WTC11 (cell line): Measurements from ENCODE around the gene STIM2.

Source experiments
- CREM ChIP-seq: sonication (generic); formaldehyde crosslinking; IDR thresholded peaks from 2 replicates; pipeline ENCODE4 v1.8.1; 2022; ENCODE audit warnings: mild to moderate bottlenecking, missing genetic modification reagents, moderate library complexity
- FOXJ3 ChIP-seq: sonication (generic); formaldehyde crosslinking; IDR thresholded peaks from 2 replicates; pipeline ENCODE4 v1.9.0; 2021; ENCODE audit warnings: missing genetic modification reagents, mild to moderate bottlenecking, borderline replicate concordance
- USF2 ChIP-seq: sonication (generic); formaldehyde crosslinking; IDR thresholded peaks from 2 replicates; pipeline ENCODE4 v1.8.1; 2023; ENCODE audit warnings: mild to moderate bottlenecking, missing genetic modification reagents, moderate library complexity
- TF ChIP-seq, protein P1 (sequence below): fragments of 200-600 bp; IDR thresholded peaks from 2 replicates; pipeline ENCODE4 v1.8.0; 2022; ENCODE audit warnings: antibody characterized with exemption
- TF ChIP-seq, protein P2 (sequence below): sonication (generic); formaldehyde crosslinking; IDR thresholded peaks from 2 replicates; pipeline ENCODE4 v1.8.0; 2022; ENCODE audit warnings: mild to moderate bottlenecking, missing genetic modification reagents

DNA sequence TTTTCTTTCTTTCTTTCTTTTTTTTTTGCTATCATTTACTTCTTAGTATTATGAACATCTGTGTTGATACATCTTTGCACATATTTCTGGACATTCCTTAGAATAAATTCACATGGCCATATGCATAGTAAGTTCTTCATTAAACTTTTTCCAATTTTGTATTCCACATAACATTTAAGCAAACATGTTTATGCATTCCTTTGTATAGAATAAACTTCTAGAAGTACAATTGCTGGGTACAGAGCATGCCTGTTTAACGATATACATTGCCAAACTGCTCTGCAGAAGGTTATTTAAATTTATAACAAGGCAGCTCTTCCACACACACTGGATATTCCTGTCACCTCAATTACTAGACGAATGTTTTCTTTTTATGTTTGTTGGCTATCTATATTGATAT, 36.0 kb upstream of the STIM2 start:
- TF ChIP-seq, protein P1, sequence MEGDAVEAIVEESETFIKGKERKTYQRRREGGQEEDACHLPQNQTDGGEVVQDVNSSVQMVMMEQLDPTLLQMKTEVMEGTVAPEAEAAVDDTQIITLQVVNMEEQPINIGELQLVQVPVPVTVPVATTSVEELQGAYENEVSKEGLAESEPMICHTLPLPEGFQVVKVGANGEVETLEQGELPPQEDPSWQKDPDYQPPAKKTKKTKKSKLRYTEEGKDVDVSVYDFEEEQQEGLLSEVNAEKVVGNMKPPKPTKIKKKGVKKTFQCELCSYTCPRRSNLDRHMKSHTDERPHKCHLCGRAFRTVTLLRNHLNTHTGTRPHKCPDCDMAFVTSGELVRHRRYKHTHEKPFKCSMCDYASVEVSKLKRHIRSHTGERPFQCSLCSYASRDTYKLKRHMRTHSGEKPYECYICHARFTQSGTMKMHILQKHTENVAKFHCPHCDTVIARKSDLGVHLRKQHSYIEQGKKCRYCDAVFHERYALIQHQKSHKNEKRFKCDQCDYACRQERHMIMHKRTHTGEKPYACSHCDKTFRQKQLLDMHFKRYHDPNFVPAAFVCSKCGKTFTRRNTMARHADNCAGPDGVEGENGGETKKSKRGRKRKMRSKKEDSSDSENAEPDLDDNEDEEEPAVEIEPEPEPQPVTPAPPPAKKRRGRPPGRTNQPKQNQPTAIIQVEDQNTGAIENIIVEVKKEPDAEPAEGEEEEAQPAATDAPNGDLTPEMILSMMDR = no peak
- TF ChIP-seq FOXJ3 (CRISPR knock-in tag) (no peak), USF2 (CRISPR knock-in tag) (no peak), CREM (CRISPR knock-in tag) (no peak)
- TF ChIP-seq, protein P2, sequence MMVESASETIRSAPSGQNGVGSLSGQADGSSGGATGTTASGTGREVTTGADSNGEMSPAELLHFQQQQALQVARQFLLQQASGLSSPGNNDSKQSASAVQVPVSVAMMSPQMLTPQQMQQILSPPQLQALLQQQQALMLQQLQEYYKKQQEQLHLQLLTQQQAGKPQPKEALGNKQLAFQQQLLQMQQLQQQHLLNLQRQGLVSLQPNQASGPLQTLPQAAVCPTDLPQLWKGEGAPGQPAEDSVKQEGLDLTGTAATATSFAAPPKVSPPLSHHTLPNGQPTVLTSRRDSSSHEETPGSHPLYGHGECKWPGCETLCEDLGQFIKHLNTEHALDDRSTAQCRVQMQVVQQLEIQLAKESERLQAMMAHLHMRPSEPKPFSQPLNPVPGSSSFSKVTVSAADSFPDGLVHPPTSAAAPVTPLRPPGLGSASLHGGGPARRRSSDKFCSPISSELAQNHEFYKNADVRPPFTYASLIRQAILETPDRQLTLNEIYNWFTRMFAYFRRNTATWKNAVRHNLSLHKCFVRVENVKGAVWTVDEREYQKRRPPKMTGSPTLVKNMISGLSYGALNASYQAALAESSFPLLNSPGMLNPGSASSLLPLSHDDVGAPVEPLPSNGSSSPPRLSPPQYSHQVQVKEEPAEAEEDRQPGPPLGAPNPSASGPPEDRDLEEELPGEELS (CRISPR knock-in tag) = no peak
